Urothelium cell line (cell line): ENCODE measurements around the gene SIK1.
"Not testable (repeated sequence)": the region's sequence is repeated elsewhere in the genome, so short reads cannot be mapped to it uniquely, and the experiment has no call there.

Experiments used
- DNase-seq: peaks from one replicate; pipeline ENCODE4 v3.0.0; 2011; ENCODE audit warnings: low spot score, mixed read lengths
- FAIRE-seq: peaks from 2 replicates; lab custom pipeline; 2011; peaks lifted over from hg19 to GRCh38; lab: Jason Lieb, UNC

SIK1 gene

DNA sequence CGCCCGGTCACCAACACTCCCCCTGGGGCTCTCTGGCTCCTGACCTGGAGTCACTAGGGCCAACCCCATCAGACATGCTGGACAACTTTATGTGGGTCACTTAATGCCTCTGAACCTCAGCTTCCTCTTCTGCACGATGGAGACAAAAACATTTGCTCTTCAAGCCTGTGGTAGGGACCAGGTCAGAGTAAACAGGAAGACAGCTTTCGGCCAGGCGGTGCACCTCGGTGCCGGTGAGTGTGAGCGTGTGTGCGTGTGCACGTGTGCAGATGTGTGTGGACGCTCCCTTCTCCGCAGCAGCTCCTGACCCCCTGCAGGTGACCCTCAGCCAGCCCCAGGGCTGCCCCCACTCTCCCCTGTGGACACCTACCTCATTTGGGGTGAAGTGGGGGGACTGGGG lies 28.4 kb downstream of the SIK1 start:
- not testable (repeated sequence) for FAIRE-seq, DNase-seq

DNA sequence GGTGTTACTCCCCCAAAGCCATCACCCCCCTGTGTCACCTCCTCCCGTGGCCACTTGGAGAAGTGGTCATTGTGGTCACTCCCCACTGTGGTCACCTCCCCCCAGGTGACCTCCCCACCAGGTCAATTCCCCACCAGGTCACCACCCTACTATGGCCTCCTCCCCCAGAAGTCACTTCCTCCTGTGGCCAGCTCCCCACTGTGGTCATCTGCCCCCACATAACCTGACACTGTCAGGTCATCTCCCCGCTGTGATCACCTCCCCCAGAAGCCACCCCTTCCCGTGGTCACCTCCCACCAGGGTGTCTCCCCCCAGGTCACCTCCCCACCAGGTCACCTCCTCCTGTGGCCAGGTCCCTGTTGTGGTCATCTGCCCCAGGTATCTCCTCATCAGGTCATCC lies 28.9 kb downstream of the SIK1 start:
- DNase-seq = not testable (repeated sequence)
- FAIRE-seq = peak; percentile 30

GRCh38 chr21:43397439-43397808 lies 29.5 kb downstream of the SIK1 start:
- DNase-seq, FAIRE-seq: not testable (repeated sequence)

GRCh38 chr21:43396788-43397438 lies 30.0 kb downstream of the SIK1 start:
- DNase-seq = not testable (repeated sequence)
- FAIRE-seq = peak; percentile 53

DNA sequence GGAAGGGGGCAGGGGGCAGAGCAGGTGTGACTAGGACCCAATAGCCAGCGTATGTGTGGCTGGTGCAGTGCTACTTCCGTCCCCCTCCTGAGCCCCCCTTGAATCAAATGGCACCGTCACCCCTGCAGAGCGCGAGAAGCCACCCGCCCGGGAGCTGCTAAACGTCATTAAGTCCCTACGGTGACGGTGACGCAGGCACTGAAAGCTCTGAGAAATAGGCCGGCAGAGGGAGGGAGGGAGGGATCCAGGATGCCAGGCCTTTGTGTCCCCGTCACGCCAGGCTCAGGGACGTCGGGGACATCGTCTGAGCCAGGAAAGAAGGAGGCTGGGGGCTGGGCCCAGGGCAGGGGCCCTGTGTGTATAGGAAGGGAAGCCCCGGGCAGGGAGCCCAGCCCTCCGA lies 43.6 kb downstream of the SIK1 start:
- not testable (repeated sequence) for DNase-seq, FAIRE-seq

- not testable (repeated sequence) for FAIRE-seq, DNase-seq
Measured at GRCh38 chr21:43382902-43383301, 44.0 kb downstream of the SIK1 start.

DNA sequence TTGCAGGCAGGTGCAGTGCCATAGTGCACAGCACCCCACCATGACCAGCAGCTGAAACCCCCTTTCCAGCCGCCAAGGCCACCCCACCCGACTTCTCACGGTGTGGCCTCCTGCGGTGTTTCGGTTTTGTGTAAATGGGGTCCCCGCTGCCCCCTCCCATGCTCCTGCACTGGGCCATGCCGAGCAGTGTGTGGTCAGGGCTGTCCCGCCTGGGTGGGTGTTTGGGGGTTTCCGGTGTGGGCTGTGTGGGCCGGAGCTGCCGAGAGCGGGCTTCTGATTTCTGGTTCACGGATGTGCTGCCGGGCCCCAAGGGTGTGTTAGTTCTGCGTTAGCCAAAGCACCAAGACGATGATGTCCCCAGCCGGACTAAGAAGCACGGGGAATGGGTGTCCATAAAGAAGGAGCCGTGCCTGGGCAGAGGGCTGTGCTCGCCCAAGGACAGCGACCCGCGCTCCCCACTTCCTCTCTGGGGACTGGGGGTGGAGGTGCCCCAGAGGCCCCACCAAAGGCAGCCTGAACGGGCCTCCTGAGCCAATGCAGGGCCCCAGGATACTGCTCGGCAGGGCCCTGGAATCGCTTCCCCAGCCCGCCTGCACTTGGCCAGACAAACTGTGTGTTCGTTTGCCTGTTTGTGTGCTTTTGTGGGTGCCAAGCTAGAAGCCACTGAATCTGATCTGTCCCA lies 45.9 kb downstream of the SIK1 start:
- not testable (repeated sequence) for DNase-seq, FAIRE-seq

GRCh38 chr21:43380337-43380736 lies 46.6 kb downstream of the SIK1 start:
- not testable (repeated sequence) for FAIRE-seq, DNase-seq

DNA sequence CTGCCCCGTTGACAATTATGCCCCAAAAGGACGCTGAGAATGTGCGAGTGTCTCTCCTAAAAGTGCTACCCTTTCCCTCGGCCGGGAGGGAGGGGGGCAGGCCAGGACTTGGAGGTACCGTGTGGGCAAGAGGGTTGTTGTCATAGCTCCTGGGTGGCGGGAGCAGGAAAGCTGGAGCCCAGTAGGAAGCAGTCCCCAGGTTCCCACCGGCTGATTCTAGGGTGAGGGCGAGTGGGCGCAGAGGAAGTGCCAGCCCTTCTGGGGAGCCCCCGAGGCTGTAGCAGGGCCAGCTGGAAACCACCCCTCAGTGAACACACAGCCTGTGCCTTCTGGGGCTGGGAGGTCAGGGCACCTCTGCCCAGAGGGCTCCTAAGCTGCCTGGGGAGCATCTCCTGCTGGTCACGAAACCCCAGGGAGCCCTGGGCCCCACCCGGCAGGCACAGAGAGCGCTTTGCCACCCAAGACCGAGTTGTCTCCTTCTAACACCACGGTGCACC lies 47.3 kb downstream of the SIK1 start:
- FAIRE-seq, DNase-seq: not testable (repeated sequence)

- no peak for FAIRE-seq
- DNase-seq = no peak
Measured at GRCh38 chr21:43376478-43376882, 50.5 kb downstream of the SIK1 start.

DNA sequence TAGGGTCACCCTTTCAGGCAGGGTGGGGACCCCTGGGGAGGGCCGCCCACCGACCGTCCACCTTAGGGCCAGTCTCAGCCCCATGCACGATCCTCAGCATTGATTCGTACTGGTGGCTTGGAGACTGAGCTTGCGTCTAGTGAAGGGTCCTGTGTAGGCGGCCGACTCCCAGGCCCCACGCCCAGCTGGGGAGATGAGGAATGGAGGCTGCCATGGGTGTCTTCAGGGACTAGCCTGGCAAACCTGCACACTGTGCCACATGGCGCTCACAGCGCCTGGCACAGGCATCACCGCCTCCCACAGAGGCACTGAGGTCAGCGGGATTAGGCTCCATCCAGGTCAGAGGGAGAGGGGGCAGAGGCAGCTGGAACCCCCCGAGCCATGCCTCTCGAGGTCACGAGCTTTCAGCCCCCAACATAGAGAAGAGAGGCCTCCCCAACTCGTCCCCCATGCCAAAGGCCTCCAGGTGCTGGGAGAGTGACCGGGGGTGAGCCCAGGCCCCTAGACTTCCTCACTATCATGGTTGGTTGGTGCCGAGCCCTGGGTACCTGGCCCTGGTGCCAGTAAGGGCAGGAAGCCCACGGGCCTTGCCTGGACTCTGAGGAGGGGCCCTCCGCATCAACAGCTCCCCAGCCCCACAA lies 51.0 kb downstream of the SIK1 start:
- DNase-seq (no peak), FAIRE-seq (no peak)

DNA sequence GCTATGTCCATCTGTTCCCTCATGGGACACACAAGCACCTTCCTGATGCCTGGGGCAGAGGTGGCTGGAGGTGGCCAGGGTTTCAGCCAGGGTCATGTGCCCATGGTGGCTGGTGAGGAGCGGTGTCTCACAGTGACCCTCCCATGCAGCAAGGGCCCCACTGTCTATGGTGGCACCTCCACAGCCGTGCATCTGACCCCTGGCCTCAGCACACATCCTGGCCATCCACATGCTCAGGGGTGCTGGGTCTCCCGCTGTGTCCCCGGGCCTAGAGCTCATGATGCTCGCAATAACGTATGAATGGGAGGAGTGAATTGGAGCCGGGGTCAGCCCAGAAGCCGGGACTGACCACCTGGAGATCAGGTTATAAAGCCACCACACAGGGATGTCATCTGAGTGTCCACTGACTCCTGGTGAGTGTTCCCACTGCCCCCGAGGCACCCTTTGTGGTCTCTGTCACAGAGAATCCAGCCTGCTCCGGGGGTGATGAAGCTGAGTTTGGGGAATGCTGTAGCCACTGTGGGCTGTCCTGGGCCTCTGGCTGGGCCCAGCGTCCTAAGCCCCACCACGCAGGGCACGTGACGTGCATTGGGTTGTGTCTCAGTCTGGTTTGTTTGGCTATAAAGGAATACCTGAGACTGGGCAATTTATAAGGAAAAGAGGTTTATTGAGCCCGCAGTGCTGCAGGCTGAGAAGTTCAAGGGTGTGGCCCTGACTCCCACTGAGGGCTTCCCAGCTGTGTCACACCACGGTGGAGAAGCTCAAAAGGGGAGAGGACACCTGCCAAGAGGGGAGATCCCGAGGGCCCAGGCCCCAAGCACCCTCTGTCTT lies 51.7 kb downstream of the SIK1 start:
- FAIRE-seq (no peak), DNase-seq (no peak)

GRCh38 chr21:43374228-43374885 lies 52.6 kb downstream of the SIK1 start:
- DNase-seq (no peak), FAIRE-seq (no peak)

GRCh38 chr21:43373362-43374227 lies 53.3 kb downstream of the SIK1 start:
- FAIRE-seq = no peak
- DNase-seq = no peak

GRCh38 chr21:43372663-43373361 lies 54.1 kb downstream of the SIK1 start:
- no peak for FAIRE-seq
- no peak for DNase-seq

GRCh38 chr21:43371786-43372185 lies 55.1 kb downstream of the SIK1 start:
- DNase-seq (no peak), FAIRE-seq (peak; percentile 23)

- DNase-seq (no peak), FAIRE-seq (no peak)
Measured at GRCh38 chr21:43370888-43371570, 55.9 kb downstream of the SIK1 start.

GRCh38 chr21:43370091-43370658 lies 56.8 kb downstream of the SIK1 start:
- no peak for DNase-seq
- no peak for FAIRE-seq
